Activated CD4-positive, alpha-beta T cell treated with anti-CD3 and anti-CD28 coated beads, Interleukin-2, amount 10 ng/mL, durations not matched to agents 24 days and 14 days (primary cell): ENCODE measurements around the gene SORCS3. TPM values are rescaled to one million over a fixed set of nuclear protein-coding genes. Genes with fewer than 3 reads are reported as not detected.

ENCODE experiments used
- DNase-seq: peaks from one replicate; pipeline ENCODE4 v3.0.0; 2022
- H3K27ac Mint-ChIP-seq: one replicate; pipeline ENCODE4 v1.8.0; 2022; ENCODE audit warnings: mild to moderate bottlenecking, mixed read lengths
- H3K27me3 Mint-ChIP-seq: one replicate; pipeline ENCODE4 v1.8.0; 2022; ENCODE audit warnings: mixed read lengths
- H3K36me3 Mint-ChIP-seq: one replicate; pipeline ENCODE4 v1.8.0; 2022; ENCODE audit warnings: low read depth, mild to moderate bottlenecking, mixed read lengths
- H3K4me1 Mint-ChIP-seq: one replicate; pipeline ENCODE4 v1.8.0; 2021; ENCODE audit warnings: mixed read lengths
- H3K4me3 Mint-ChIP-seq: one replicate; pipeline ENCODE4 v1.8.0; 2022; ENCODE audit warnings: mild to moderate bottlenecking, moderate library complexity, mixed read lengths
- H3K9me3 Mint-ChIP-seq: one replicate; pipeline ENCODE4 v1.8.0; 2021; ENCODE audit warnings: mixed read lengths
- intact Hi-C: fragments of 100-400 bp; cut with micrococcal nuclease; formaldehyde crosslinking; loops from one replicate; pipeline ENCODE4 v1.15.1; 2023
- total RNA-seq: library from RNA; stranded (reverse); gene quantifications from 2 replicates; pipeline ENCODE4 v1.2.3, GENCODE V29; 2022

Gene SORCS3
- total RNA-seq, 1 donor from 2014 or later, result not detected

GRCh38 chr10:105042906-105043552, 401.9 kb downstream of the SORCS3 start:
- peaks cover 3% of the 10 kb centered on the region for H3K9me3 Mint-ChIP-seq
- intact Hi-C loops, result no loop called here
- H3K4me3 Mint-ChIP-seq, result no peak overlapping the region
- no peak overlapping the region for H3K27ac Mint-ChIP-seq
- DNase-seq, result no peak
- no peaks in the 10 kb centered on the region for H3K36me3 Mint-ChIP-seq
- H3K4me1 Mint-ChIP-seq, result no peaks in the 10 kb centered on the region
- no peaks in the 10 kb centered on the region for H3K27me3 Mint-ChIP-seq

DNA sequence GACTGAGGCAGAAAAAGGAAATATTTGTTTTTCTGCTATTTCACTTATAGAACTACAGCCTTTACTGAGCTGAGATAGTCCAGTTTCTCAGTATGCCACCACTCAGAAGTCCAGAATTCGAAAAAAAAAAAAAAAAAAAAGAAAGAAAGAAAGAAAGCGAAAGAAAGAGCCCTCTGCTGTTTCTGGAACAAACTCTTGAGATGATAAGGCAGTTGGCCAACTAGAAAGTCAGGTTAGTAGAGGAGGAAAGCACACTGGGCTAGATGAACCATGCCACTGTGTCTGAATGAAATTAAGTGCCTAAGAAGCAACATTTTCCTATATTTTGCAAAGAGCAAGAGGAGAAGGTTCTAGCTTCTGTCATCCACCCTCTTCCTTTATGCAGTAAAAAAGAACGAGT, 403.8 kb downstream of the SORCS3 start:
- Mint-ChIP-seq H3K27ac (no peak overlapping the region), H3K4me1 (no peaks in the 10 kb centered on the region), H3K36me3 (no peaks in the 10 kb centered on the region), H3K27me3 (no peaks in the 10 kb centered on the region), H3K9me3 (peaks cover 7% of the 10 kb centered on the region), H3K4me3 (no peak overlapping the region)
- DNase-seq, result no peak
- intact Hi-C loops, result no loop called here

GRCh38 chr10:105056413-105056812, 415.3 kb downstream of the SORCS3 start:
- intact Hi-C loops, result no loop called here
- Mint-ChIP-seq H3K36me3 (no peaks in the 10 kb centered on the region), H3K27ac (no peak overlapping the region), H3K4me3 (no peak overlapping the region), H3K4me1 (no peaks in the 10 kb centered on the region), H3K9me3 (peaks cover 4% of the 10 kb centered on the region), H3K27me3 (no peaks in the 10 kb centered on the region)
- DNase-seq, result no peak

GRCh38 chr10:105062951-105063350, 421.9 kb downstream of the SORCS3 start:
- no peak overlapping the region for H3K4me3 Mint-ChIP-seq
- H3K36me3 Mint-ChIP-seq, result no peaks in the 10 kb centered on the region
- no peaks in the 10 kb centered on the region for H3K9me3 Mint-ChIP-seq
- no peak for DNase-seq
- intact Hi-C loops, result no loop called here
- H3K27ac Mint-ChIP-seq, result no peak overlapping the region
- no peaks in the 10 kb centered on the region for H3K4me1 Mint-ChIP-seq
- no peaks in the 10 kb centered on the region for H3K27me3 Mint-ChIP-seq

GRCh38 chr10:105063796-105064195, 422.7 kb downstream of the SORCS3 start:
- Mint-ChIP-seq H3K4me1 (no peaks in the 10 kb centered on the region), H3K36me3 (no peaks in the 10 kb centered on the region), H3K27me3 (no peaks in the 10 kb centered on the region), H3K4me3 (no peak overlapping the region), H3K9me3 (no peaks in the 10 kb centered on the region), H3K27ac (no peak overlapping the region)
- intact Hi-C loops, result no loop called here
- peak; percentile 58 for DNase-seq

GRCh38 chr10:105068497-105068896, 427.4 kb downstream of the SORCS3 start:
- Mint-ChIP-seq H3K4me1 (no peaks in the 10 kb centered on the region), H3K27ac (no peak overlapping the region), H3K36me3 (no peaks in the 10 kb centered on the region), H3K9me3 (no peaks in the 10 kb centered on the region), H3K27me3 (no peaks in the 10 kb centered on the region), H3K4me3 (no peak overlapping the region)
- intact Hi-C loops, result no loop called here
- DNase-seq, result no peak

GRCh38 chr10:105070249-105070648, 429.2 kb downstream of the SORCS3 start:
- Mint-ChIP-seq H3K9me3 (no peaks in the 10 kb centered on the region), H3K4me1 (no peaks in the 10 kb centered on the region), H3K27me3 (no peaks in the 10 kb centered on the region)

GRCh38 chr10:105070952-105071351, 429.9 kb downstream of the SORCS3 start:
- no peaks in the 10 kb centered on the region for H3K27me3 Mint-ChIP-seq
- H3K36me3 Mint-ChIP-seq, result no peaks in the 10 kb centered on the region
- H3K27ac Mint-ChIP-seq, result no peak overlapping the region
- H3K4me3 Mint-ChIP-seq, result no peak overlapping the region
- intact Hi-C loops, result no loop called here
- no peaks in the 10 kb centered on the region for H3K4me1 Mint-ChIP-seq
- DNase-seq, result no peak
- H3K9me3 Mint-ChIP-seq, result no peaks in the 10 kb centered on the region

More at GRCh38 chr10:105070249-105070648, 429.2 kb downstream of the SORCS3 start:
- no peak overlapping the region for H3K4me3 Mint-ChIP-seq
- no peak overlapping the region for H3K27ac Mint-ChIP-seq
- intact Hi-C loops, result no loop called here
- H3K36me3 Mint-ChIP-seq, result no peaks in the 10 kb centered on the region
- no peak for DNase-seq

DNA sequence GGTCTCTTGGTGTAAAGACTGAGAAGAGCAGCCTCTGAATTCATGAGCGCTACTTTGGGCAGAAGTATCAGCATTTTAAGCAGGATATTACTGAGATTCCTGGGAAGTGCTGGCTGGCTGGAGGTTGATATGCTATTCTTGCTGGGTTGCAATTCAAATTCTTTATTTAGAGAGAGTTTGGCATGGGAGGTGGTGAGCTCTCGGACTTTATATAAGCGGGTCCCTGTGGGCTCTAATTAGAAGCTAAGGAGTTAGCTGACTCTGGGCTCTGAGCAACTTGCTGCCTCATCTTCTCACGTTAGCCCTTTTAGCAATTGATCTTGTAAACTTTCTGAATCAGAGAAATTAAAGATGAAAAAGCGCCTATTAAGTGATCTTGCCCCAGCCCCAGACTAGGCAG, 430.9 kb downstream of the SORCS3 start:
- no peaks in the 10 kb centered on the region for H3K27me3 Mint-ChIP-seq
- intact Hi-C loops, result no loop called here

GRCh38 chr10:105073999-105074398, 432.9 kb downstream of the SORCS3 start:
- Mint-ChIP-seq H3K27ac (no peak overlapping the region), H3K4me1 (no peaks in the 10 kb centered on the region), H3K9me3 (no peaks in the 10 kb centered on the region), H3K36me3 (no peaks in the 10 kb centered on the region), H3K4me3 (no peak overlapping the region), H3K27me3 (no peaks in the 10 kb centered on the region)
- intact Hi-C loops, result no loop called here
- no peak for DNase-seq

More for the DNA sequence above, 430.9 kb downstream of the SORCS3 start:
- H3K9me3 Mint-ChIP-seq, result no peaks in the 10 kb centered on the region
- no peaks in the 10 kb centered on the region for H3K4me1 Mint-ChIP-seq
- no peak overlapping the region for H3K4me3 Mint-ChIP-seq
- H3K27ac Mint-ChIP-seq, result no peak overlapping the region
- H3K36me3 Mint-ChIP-seq, result no peaks in the 10 kb centered on the region
- no peak for DNase-seq

DNA sequence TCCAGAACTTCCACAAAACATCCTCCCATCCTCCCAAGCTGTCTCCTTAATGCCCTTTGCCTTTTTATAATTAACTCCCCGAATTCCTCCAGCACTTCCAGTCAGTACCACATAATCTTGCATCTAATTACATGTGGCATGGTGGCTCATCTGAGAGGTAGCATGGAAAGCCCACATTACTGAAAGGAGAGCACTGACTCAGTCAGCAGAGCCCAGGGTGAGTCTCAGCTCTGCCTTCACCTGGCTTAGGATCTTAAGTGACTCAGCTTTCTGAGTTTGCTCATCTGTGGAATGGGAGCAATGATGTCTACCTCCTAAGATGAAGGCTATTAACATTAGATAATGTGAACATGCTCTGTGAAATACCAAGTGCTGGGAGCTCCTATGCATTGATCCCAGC, 433.9 kb downstream of the SORCS3 start:
- H3K36me3 Mint-ChIP-seq, result no peaks in the 10 kb centered on the region
- H3K4me3 Mint-ChIP-seq, result no peak overlapping the region
- intact Hi-C loops, result no loop called here
- H3K9me3 Mint-ChIP-seq, result no peaks in the 10 kb centered on the region
- no peaks in the 10 kb centered on the region for H3K27me3 Mint-ChIP-seq
- no peak for DNase-seq
- no peaks in the 10 kb centered on the region for H3K4me1 Mint-ChIP-seq
- no peak overlapping the region for H3K27ac Mint-ChIP-seq

DNA sequence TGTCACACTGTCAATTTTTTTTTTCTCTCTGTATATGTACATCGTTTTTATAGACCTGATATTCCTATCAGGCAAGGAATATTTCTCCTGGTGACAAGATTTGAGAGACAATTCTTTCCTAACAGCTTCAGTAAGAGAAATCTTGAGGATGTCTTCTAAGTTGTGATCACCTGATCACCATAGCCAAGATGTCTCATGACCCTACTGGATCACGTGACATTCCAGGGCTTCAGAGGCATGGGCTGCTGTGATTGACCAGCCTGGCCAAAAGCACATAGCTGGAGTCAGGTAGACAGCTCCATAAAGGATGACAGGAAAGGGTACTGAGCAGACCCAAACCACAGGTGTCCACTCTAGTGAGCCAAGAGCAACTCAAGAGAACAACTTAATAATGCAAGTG, 444.9 kb downstream of the SORCS3 start:
- intact Hi-C loops, result no loop called here
- no peaks in the 10 kb centered on the region for H3K9me3 Mint-ChIP-seq
- no peaks in the 10 kb centered on the region for H3K36me3 Mint-ChIP-seq
- no peaks in the 10 kb centered on the region for H3K27me3 Mint-ChIP-seq
- H3K4me3 Mint-ChIP-seq, result no peak overlapping the region
- H3K27ac Mint-ChIP-seq, result no peak overlapping the region
- no peak for DNase-seq
- H3K4me1 Mint-ChIP-seq, result no peaks in the 10 kb centered on the region

- no peak for DNase-seq
- H3K4me1 Mint-ChIP-seq, result no peaks in the 10 kb centered on the region
- H3K27ac Mint-ChIP-seq, result no peak overlapping the region
- H3K9me3 Mint-ChIP-seq, result no peaks in the 10 kb centered on the region
- H3K36me3 Mint-ChIP-seq, result no peaks in the 10 kb centered on the region
- intact Hi-C loops, result no loop called here
- H3K4me3 Mint-ChIP-seq, result no peak overlapping the region
- no peaks in the 10 kb centered on the region for H3K27me3 Mint-ChIP-seq
These were observed 453.0 kb downstream of the SORCS3 start for GRCh38 chr10:105094048-105094447.

DNA sequence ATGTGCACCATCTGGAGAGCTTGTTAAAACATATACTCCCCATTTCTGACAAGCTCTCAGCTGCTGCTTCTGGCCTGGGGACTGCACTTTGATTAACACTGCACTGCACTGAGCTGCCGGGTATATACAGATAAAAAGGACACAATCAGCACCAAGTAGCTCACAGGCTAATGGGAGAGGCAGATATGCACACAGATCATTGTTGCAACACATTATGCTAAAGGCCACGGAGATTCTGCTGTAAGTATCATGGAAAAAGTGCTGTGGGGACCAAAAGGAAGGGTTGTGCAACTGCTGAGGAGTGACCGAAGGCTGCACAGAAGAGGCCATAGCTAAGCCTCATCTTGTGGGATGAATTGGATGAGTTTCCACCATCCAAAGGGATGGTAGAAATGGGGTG, 455.2 kb downstream of the SORCS3 start:
- Mint-ChIP-seq H3K36me3 (no peaks in the 10 kb centered on the region), H3K9me3 (no peaks in the 10 kb centered on the region), H3K27ac (no peak overlapping the region), H3K4me3 (no peak overlapping the region), H3K4me1 (no peaks in the 10 kb centered on the region), H3K27me3 (no peaks in the 10 kb centered on the region)
- no peak for DNase-seq
- intact Hi-C loops, result no loop called here

GRCh38 chr10:105102977-105103376, 461.9 kb downstream of the SORCS3 start:
- no peak overlapping the region for H3K4me3 Mint-ChIP-seq
- H3K27me3 Mint-ChIP-seq, result no peaks in the 10 kb centered on the region
- no peak overlapping the region for H3K27ac Mint-ChIP-seq
- DNase-seq, result no peak
- H3K4me1 Mint-ChIP-seq, result no peaks in the 10 kb centered on the region
- intact Hi-C loops, result no loop called here
- H3K9me3 Mint-ChIP-seq, result no peaks in the 10 kb centered on the region
- no peaks in the 10 kb centered on the region for H3K36me3 Mint-ChIP-seq
